HEK293 (cell line): Measurements from ENCODE around the gene PALMD.

ENCODE experiments used
- CTCF ChIA-PET: fragments of 350-600 bp; formaldehyde crosslinking; extraction: SDS; loops from one replicate; lab custom pipeline; 2021; ENCODE audit warnings: antibody characterized with exemption; lab: Yijun Ruan, JAX
- POLR2A ChIA-PET: fragments of 300-600 bp; formaldehyde crosslinking; extraction: SDS; loops from one replicate; lab custom pipeline; 2020; ENCODE audit warnings: antibody characterized with exemption, inconsistent platforms; lab: Yijun Ruan, JAX
- H3K27ac ChIP-seq: fragments of 200-500 bp; sonication (Bioruptor generic); 2 replicates; pipeline ENCODE4 v1.5.1; 2014; ENCODE audit warnings: low read depth, low read length, control low read depth, inconsistent platforms; ENCODE audit errors: extremely low read depth
- H3K36me3 ChIP-seq, 2 experiments: fragments of 200-500 bp in 1 of 2; sonication (Bioruptor generic) in 1 of 2; 1 replicate in 1 of 2; 2 replicates in 1 of 2; pipeline ENCODE4 v1.5.1; 2014 to 2017; ENCODE audit warnings: inconsistent platforms in 2 of 2, low read length in 2 of 2; ENCODE audit not compliant: control insufficient read depth in 2 of 2, insufficient read depth in 1 of 2
- H3K4me1 ChIP-seq: fragments of 200-500 bp; sonication (Bioruptor generic); 2 replicates; pipeline ENCODE4 v1.5.1; 2014; ENCODE audit warnings: mild to moderate bottlenecking, low read length, inconsistent platforms; ENCODE audit not compliant: control insufficient read depth, insufficient read depth
- H3K4me3 ChIP-seq: 2 replicates; pipeline ENCODE4 v1.5.1; 2011; ENCODE audit warnings: low read depth, mild to moderate bottlenecking, control low read depth, low read length, moderate library complexity
- H3K9me3 ChIP-seq: fragments of 200-500 bp; sonication (Bioruptor generic); 2 replicates; pipeline ENCODE4 v1.5.1; 2014; ENCODE audit warnings: low read depth, low read length, inconsistent platforms; ENCODE audit not compliant: control insufficient read depth, insufficient read depth
- GFI1B ChIP-seq: fragments of 450-650 bp; formaldehyde crosslinking; IDR thresholded peaks from 2 replicates; pipeline ENCODE4 v1.5.1; 2016; ENCODE audit warnings: missing biosample characterization, missing genetic modification characterization
- MZF1 ChIP-seq: fragments of 450-650 bp; formaldehyde crosslinking; IDR thresholded peaks from 2 replicates; pipeline ENCODE4 v1.5.1; 2017; ENCODE audit warnings: missing biosample characterization, missing genetic modification characterization, borderline replicate concordance
- SETDB1 ChIP-seq: IDR thresholded peaks from one replicate; pipeline ENCODE4 v1.6.1; 2017; ENCODE audit warnings: mild to moderate bottlenecking, low read length, moderate library complexity, mixed read lengths; ENCODE audit not compliant: insufficient read length
- ZFP37 ChIP-seq: fragments of 450-650 bp; formaldehyde crosslinking; IDR thresholded peaks from 2 replicates; pipeline ENCODE4 v1.5.1; 2016; ENCODE audit warnings: missing biosample characterization, missing genetic modification characterization
- ZFP41 ChIP-seq: fragments of 450-650 bp; formaldehyde crosslinking; IDR thresholded peaks from 2 replicates; pipeline ENCODE4 v1.5.1; 2016; ENCODE audit warnings: missing biosample characterization, missing genetic modification characterization, borderline replicate concordance
- ZNF140 ChIP-seq: fragments of 450-650 bp; formaldehyde crosslinking; IDR thresholded peaks from 2 replicates; pipeline ENCODE4 v1.5.1; 2016; ENCODE audit warnings: missing biosample characterization, missing genetic modification characterization
- ZNF19 ChIP-seq: fragments of 450-650 bp; formaldehyde crosslinking; IDR thresholded peaks from 2 replicates; pipeline ENCODE4; 2016; ENCODE audit warnings: missing biosample characterization, missing genetic modification characterization, low read depth
- ZNF2 ChIP-seq: fragments of 450-650 bp; formaldehyde crosslinking; IDR thresholded peaks from 2 replicates; pipeline ENCODE4 v1.5.1; 2016; ENCODE audit warnings: missing biosample characterization, missing genetic modification characterization
- ZNF202 ChIP-seq: fragments of 450-650 bp; formaldehyde crosslinking; IDR thresholded peaks from 2 replicates; pipeline ENCODE4 v1.5.1; 2016; ENCODE audit warnings: missing biosample characterization, missing genetic modification characterization, borderline replicate concordance
- ZNF223 ChIP-seq: fragments of 450-650 bp; formaldehyde crosslinking; IDR thresholded peaks from 2 replicates; pipeline ENCODE4 v1.5.1; 2016; ENCODE audit warnings: missing biosample characterization, missing genetic modification characterization
- ZNF239 ChIP-seq: fragments of 450-650 bp; formaldehyde crosslinking; IDR thresholded peaks from 2 replicates; pipeline ENCODE4 v1.5.1; 2016; ENCODE audit warnings: missing biosample characterization, missing genetic modification characterization
- ZNF394 ChIP-seq: fragments of 450-650 bp; formaldehyde crosslinking; IDR thresholded peaks from 2 replicates; pipeline ENCODE4 v1.5.1; 2016; ENCODE audit warnings: missing biosample characterization, missing genetic modification characterization, mild to moderate bottlenecking, moderate library complexity, borderline replicate concordance
- ZNF558 ChIP-seq: fragments of 450-650 bp; formaldehyde crosslinking; IDR thresholded peaks from 2 replicates; pipeline ENCODE4 v1.5.1; 2016; ENCODE audit warnings: missing biosample characterization, missing genetic modification characterization
- ZNF596 ChIP-seq: fragments of 450-650 bp; IDR thresholded peaks from 2 replicates; pipeline ENCODE4 v1.5.0; 2018; ENCODE audit warnings: missing biosample characterization, mild to moderate bottlenecking, missing genetic modification characterization, moderate library complexity
- ZNF660 ChIP-seq: fragments of 450-650 bp; IDR thresholded peaks from 2 replicates; pipeline ENCODE4 v1.5.1; 2018; ENCODE audit warnings: missing biosample characterization, mild to moderate bottlenecking, missing genetic modification characterization
- ZNF768 ChIP-seq: fragments of 450-650 bp; formaldehyde crosslinking; IDR thresholded peaks from 2 replicates; pipeline ENCODE4 v1.5.1; 2018; ENCODE audit warnings: missing biosample characterization, mild to moderate bottlenecking, missing genetic modification characterization
- ZNF830 ChIP-seq: fragments of 450-650 bp; IDR thresholded peaks from 2 replicates; pipeline ENCODE4 v1.5.0; 2018; ENCODE audit warnings: missing biosample characterization, missing genetic modification characterization, low read depth, mild to moderate bottlenecking, moderate library complexity
- ZNF843 ChIP-seq: fragments of 450-650 bp; formaldehyde crosslinking; IDR thresholded peaks from 2 replicates; pipeline ENCODE4 v1.5.1; 2016; ENCODE audit warnings: missing biosample characterization, missing genetic modification characterization
- TF ChIP-seq, protein P1 (sequence below): fragments of 450-650 bp; formaldehyde crosslinking; IDR thresholded peaks from 2 replicates; pipeline ENCODE4; 2016; ENCODE audit warnings: missing biosample characterization, missing genetic modification characterization
- TF ChIP-seq, protein P2 (sequence below): fragments of 450-650 bp; formaldehyde crosslinking; IDR thresholded peaks from 2 replicates; pipeline ENCODE4 v1.5.1; 2016; ENCODE audit warnings: missing biosample characterization, missing genetic modification characterization
- TF ChIP-seq, protein P3 (sequence below): fragments of 450-650 bp; formaldehyde crosslinking; IDR thresholded peaks from 2 replicates; pipeline ENCODE4 v1.5.1; 2016; ENCODE audit warnings: missing biosample characterization, missing genetic modification characterization
- TF ChIP-seq, protein P4 (sequence below): fragments of 450-650 bp; formaldehyde crosslinking; IDR thresholded peaks from 2 replicates; pipeline ENCODE4 v1.5.1; 2016; ENCODE audit warnings: missing biosample characterization, missing genetic modification characterization, borderline replicate concordance
- TF ChIP-seq, protein P5 (sequence below): fragments of 450-650 bp; formaldehyde crosslinking; IDR thresholded peaks from 2 replicates; pipeline ENCODE4 v1.5.1; 2016; ENCODE audit warnings: missing biosample characterization, missing genetic modification characterization, low read depth

The PALMD gene

DNA sequence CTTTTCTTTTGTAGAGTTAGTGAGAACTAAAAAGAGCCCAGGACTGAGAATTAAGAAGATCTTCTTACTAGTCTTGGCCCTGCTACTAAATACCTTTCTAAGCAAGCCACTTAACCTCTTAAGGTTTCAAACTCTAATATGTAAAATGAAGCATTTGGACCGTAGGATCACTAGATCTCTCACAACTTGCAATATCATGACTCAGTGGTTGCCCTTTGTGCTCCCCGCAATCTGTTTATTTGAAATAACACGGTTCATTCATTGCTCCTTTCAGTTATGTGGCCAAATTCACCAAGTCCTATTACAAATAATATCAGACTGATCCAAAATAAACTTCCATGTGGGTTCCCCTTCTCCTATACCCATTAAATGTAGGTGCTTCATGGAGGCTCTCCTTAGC lies 10.8 kb downstream of the PALMD start:
- H3K4me1 ChIP-seq: no peaks in the 10 kb centered on the region; the same call in 1 of the 2 replicates
- no peak overlapping the region for H3K4me3 ChIP-seq
- TF ChIP-seq ZNF19 (no peak), ZNF830 (tag by site-specific recombination) (no peak), ZNF660 (tag by site-specific recombination) (no peak), ZNF223 (tag by site-specific recombination) (no peak), ZNF140 (tag by site-specific recombination) (no peak), ZNF596 (tag by site-specific recombination) (no peak), ZFP37 (tag by site-specific recombination) (no peak), ZNF768 (tag by site-specific recombination) (no peak), ZNF2 (tag by site-specific recombination) (no peak), ZNF239 (tag by site-specific recombination) (no peak)
- TF ChIP-seq, protein P1, sequence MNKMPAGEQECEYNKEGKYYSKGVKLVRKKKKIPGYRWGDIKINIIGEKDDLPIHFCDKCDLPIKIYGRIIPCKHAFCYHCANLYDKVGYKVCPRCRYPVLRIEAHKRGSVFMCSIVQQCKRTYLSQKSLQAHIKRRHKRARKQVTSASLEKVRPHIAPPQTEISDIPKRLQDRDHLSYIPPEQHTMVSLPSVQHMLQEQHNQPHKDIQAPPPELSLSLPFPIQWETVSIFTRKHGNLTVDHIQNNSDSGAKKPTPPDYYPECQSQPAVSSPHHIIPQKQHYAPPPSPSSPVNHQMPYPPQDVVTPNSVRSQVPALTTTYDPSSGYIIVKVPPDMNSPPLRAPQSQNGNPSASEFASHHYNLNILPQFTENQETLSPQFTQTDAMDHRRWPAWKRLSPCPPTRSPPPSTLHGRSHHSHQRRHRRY (tag by site-specific recombination): no peak
- TF ChIP-seq, protein P2, sequence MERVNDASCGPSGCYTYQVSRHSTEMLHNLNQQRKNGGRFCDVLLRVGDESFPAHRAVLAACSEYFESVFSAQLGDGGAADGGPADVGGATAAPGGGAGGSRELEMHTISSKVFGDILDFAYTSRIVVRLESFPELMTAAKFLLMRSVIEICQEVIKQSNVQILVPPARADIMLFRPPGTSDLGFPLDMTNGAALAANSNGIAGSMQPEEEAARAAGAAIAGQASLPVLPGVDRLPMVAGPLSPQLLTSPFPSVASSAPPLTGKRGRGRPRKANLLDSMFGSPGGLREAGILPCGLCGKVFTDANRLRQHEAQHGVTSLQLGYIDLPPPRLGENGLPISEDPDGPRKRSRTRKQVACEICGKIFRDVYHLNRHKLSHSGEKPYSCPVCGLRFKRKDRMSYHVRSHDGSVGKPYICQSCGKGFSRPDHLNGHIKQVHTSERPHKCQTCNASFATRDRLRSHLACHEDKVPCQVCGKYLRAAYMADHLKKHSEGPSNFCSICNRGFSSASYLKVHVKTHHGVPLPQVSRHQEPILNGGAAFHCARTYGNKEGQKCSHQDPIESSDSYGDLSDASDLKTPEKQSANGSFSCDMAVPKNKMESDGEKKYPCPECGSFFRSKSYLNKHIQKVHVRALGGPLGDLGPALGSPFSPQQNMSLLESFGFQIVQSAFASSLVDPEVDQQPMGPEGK (tag by site-specific recombination): no peak
- TF ChIP-seq, protein P3, sequence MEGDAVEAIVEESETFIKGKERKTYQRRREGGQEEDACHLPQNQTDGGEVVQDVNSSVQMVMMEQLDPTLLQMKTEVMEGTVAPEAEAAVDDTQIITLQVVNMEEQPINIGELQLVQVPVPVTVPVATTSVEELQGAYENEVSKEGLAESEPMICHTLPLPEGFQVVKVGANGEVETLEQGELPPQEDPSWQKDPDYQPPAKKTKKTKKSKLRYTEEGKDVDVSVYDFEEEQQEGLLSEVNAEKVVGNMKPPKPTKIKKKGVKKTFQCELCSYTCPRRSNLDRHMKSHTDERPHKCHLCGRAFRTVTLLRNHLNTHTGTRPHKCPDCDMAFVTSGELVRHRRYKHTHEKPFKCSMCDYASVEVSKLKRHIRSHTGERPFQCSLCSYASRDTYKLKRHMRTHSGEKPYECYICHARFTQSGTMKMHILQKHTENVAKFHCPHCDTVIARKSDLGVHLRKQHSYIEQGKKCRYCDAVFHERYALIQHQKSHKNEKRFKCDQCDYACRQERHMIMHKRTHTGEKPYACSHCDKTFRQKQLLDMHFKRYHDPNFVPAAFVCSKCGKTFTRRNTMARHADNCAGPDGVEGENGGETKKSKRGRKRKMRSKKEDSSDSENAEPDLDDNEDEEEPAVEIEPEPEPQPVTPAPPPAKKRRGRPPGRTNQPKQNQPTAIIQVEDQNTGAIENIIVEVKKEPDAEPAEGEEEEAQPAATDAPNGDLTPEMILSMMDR (tag by site-specific recombination): no peak
- TF ChIP-seq, protein P4, sequence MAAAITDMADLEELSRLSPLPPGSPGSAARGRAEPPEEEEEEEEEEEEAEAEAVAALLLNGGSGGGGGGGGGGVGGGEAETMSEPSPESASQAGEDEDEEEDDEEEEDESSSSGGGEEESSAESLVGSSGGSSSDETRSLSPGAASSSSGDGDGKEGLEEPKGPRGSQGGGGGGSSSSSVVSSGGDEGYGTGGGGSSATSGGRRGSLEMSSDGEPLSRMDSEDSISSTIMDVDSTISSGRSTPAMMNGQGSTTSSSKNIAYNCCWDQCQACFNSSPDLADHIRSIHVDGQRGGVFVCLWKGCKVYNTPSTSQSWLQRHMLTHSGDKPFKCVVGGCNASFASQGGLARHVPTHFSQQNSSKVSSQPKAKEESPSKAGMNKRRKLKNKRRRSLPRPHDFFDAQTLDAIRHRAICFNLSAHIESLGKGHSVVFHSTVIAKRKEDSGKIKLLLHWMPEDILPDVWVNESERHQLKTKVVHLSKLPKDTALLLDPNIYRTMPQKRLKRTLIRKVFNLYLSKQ (tag by site-specific recombination): no peak
- TF ChIP-seq, protein P5, sequence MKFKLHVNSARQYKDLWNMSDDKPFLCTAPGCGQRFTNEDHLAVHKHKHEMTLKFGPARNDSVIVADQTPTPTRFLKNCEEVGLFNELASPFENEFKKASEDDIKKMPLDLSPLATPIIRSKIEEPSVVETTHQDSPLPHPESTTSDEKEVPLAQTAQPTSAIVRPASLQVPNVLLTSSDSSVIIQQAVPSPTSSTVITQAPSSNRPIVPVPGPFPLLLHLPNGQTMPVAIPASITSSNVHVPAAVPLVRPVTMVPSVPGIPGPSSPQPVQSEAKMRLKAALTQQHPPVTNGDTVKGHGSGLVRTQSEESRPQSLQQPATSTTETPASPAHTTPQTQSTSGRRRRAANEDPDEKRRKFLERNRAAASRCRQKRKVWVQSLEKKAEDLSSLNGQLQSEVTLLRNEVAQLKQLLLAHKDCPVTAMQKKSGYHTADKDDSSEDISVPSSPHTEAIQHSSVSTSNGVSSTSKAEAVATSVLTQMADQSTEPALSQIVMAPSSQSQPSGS (tag by site-specific recombination): no peak
- no peaks in the 10 kb centered on the region for H3K9me3 ChIP-seq
- H3K27ac ChIP-seq: no peak overlapping the region
- CTCF ChIA-PET: interaction anchor here (0.9 to 1.4 kb wide), 2 partner anchors 9 to 29 kb away, joined by 3 to 5 read pairs; no protein-coding TSS in a partner anchor
- POLR2A ChIA-PET: no interaction called here
- no peaks in the 10 kb centered on the region for H3K36me3 ChIP-seq

DNA sequence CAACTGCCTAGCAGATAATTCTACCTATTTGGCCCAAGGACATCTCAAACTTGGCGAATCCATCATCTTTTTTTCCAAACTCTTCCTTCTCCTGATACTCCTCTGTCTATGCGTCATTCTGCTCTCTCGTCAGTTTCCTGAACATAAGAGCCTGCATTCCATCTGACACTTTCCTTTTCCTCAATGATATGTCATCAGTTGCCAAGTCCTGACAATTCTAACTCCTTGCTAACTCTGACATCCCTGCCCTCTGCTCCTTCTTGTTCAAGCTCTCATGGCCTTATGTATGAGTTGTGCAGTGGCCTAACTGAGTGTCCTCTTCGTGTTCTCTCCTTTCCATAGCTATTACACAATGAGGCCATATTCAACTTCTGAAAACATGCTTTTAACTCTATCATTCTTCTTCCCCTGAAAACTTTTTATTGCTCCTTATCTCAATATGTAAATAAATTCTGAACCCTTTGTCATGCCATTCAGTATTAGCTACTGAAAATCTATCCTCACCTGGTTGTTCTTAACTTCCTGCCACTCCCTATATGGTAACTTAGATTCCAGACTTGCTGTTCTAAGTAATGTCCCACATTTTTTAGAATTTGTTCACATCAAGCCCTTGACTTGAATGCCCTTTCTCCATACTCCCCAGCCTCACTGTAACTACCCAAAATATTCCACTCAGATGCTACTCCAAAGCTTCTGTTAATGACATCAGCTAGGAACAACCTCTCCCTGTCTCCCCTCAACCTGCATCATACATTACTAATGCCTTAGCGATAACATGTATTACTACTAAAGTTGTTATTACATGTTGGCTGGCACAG lies 11.5 kb downstream of the PALMD start:
- ChIA-PET CTCF (interaction anchor here (0.9 to 1.4 kb wide), 2 partner anchors 10 to 28 kb away, joined by 3 to 5 read pairs; no protein-coding TSS in a partner anchor), POLR2A (no interaction called here)
- TF ChIP-seq SETDB1 (no peak), MZF1 (tag by site-specific recombination) (no peak), ZNF202 (tag by site-specific recombination) (no peak), GFI1B (tag by site-specific recombination) (no peak), ZNF394 (tag by site-specific recombination) (no peak), ZNF843 (tag by site-specific recombination) (no peak), ZNF558 (tag by site-specific recombination) (no peak), ZFP41 (tag by site-specific recombination) (no peak)

More for the DNA sequence above, 11.5 kb downstream of the PALMD start:
- Histone ChIP-seq H3K4me1 (no peaks in the 10 kb centered on the region; the same call in 1 of the 2 replicates), H3K36me3 (no peaks in the 10 kb centered on the region), H3K4me3 (no peak overlapping the region), H3K9me3 (no peaks in the 10 kb centered on the region), H3K27ac (no peak overlapping the region)
